Stimulated activated CD8-positive, alpha-beta memory T cell treated with anti-CD3 and anti-CD28 coated beads, Interleukin-12 subunit alpha, Interleukin-12 subunit beta, amount 100 ng/mL, for 24 hours (primary cell): ENCODE results near the gene MEA1.
A peak's percentile ranks its signal among the peaks of the same experiment; 100 is the strongest.
"Not testable (repeated sequence)": the region's sequence is repeated elsewhere in the genome, so short reads cannot be mapped to it uniquely, and the experiment has no call there.

ENCODE experiments used
- DNase-seq: peaks from one replicate; pipeline ENCODE4 v3.0.0-alpha.2; 2020; ENCODE audit errors: extremely low read depth

The MEA1 gene

GRCh38 chr6:43009124-43009523, 4.6 kb downstream of the MEA1 start:
- no peak for DNase-seq

GRCh38 chr6:43007126-43007525, 6.6 kb downstream of the MEA1 start:
- DNase-seq, result no peak

- DNase-seq, result no peak
Observed at GRCh38 chr6:43006251-43006650, 7.5 kb downstream of the MEA1 start.

GRCh38 chr6:43005844-43006243, 7.9 kb downstream of the MEA1 start:
- DNase-seq, result no peak

GRCh38 chr6:43001843-43002242, 11.9 kb downstream of the MEA1 start:
- no peak for DNase-seq

- DNase-seq, result not testable (repeated sequence)
Observed at GRCh38 chr6:42998205-42998604, 15.5 kb downstream of the MEA1 start.

- DNase-seq, result no peak
Observed at GRCh38 chr6:42996513-42996912, 17.2 kb downstream of the MEA1 start.

- DNase-seq, result no peak
Observed at GRCh38 chr6:42993445-42993844, 20.3 kb downstream of the MEA1 start.

GRCh38 chr6:42989923-42990322, 23.8 kb downstream of the MEA1 start:
- no peak for DNase-seq

- no peak for DNase-seq
Observed at GRCh38 chr6:42988486-42989020, 25.2 kb downstream of the MEA1 start.

- no peak for DNase-seq
Observed at GRCh38 chr6:42987533-42988451, 26.0 kb downstream of the MEA1 start.

- no peak for DNase-seq
Observed at GRCh38 chr6:42984924-42985475, 28.7 kb downstream of the MEA1 start.

- peak; percentile 89 for DNase-seq
Observed at GRCh38 chr6:42984001-42984923, 29.5 kb downstream of the MEA1 start, which contains the start of gene PPP2R5D. Gene PPP2R5D, plus strand, starts transcription at chr6:42984570. Its CDS starts 108 bp downstream, at chr6:42984678.

GRCh38 chr6:42981836-42982235, 31.9 kb downstream of the MEA1 start:
- DNase-seq, result no peak

GRCh38 chr6:42979523-42980177, 34.1 kb downstream of the MEA1 start:
- no peak for DNase-seq

GRCh38 chr6:42978839-42979522, 34.8 kb downstream of the MEA1 start, which contains the start of gene PEX6:
Gene PEX6, minus strand, starts transcription at chr6:42979181. Its CDS starts 31 bp downstream, at chr6:42979150.
- peak; percentile 82 for DNase-seq

GRCh38 chr6:42978487-42978838, 35.3 kb downstream of the MEA1 start:
- DNase-seq, result no peak

GRCh38 chr6:42974919-42975505, 38.7 kb downstream of the MEA1 start:
- no peak for DNase-seq

- DNase-seq, result no peak
Observed at GRCh38 chr6:42973926-42974325, 39.8 kb downstream of the MEA1 start.

- no peak for DNase-seq
Observed at GRCh38 chr6:42971746-42972327, 41.9 kb downstream of the MEA1 start.
